ENCODE measurements around the gene PIK3AP1.
A peak's percentile ranks its signal among the peaks of the same experiment; 100 is the strongest.
"Not testable (repeated sequence)": the region's sequence is repeated elsewhere in the genome, so short reads cannot be mapped to it uniquely, and the experiment has no call there.

The PIK3AP1 gene

GRCh38 chr10:96720422-96721206 lies at the start of gene PIK3AP1:
Gene PIK3AP1, minus strand, starts transcription at chr10:96720514. Its CDS starts 120 bp downstream, at chr10:96720394.
- peak; percentile 27 to 35 for DNase-seq

- DNase-seq = no peak
Observed at GRCh38 chr10:96768136-96768535, 47.8 kb upstream of the PIK3AP1 start.

GRCh38 chr10:96767611-96768010 lies 47.3 kb upstream of the PIK3AP1 start:
- DNase-seq = no peak

- peak; percentile 71 to 76 for DNase-seq
Observed at GRCh38 chr10:96765406-96766240, 45.3 kb upstream of the PIK3AP1 start.

GRCh38 chr10:96764425-96765060 lies 44.2 kb upstream of the PIK3AP1 start:
- DNase-seq = no peak

- DNase-seq = no peak
Observed at GRCh38 chr10:96758423-96758822, 38.1 kb upstream of the PIK3AP1 start.

- no peak for DNase-seq
Observed at GRCh38 chr10:96756111-96756903, 36.0 kb upstream of the PIK3AP1 start.

GRCh38 chr10:96753956-96754355 lies 33.6 kb upstream of the PIK3AP1 start:
- DNase-seq = no peak

GRCh38 chr10:96752375-96752774 lies 32.1 kb upstream of the PIK3AP1 start:
- DNase-seq = no peak

GRCh38 chr10:96750316-96750715 lies 30.0 kb upstream of the PIK3AP1 start:
- not testable (repeated sequence) for DNase-seq

GRCh38 chr10:96747734-96748550 lies 27.6 kb upstream of the PIK3AP1 start:
- DNase-seq = no peak

- DNase-seq = no peak
Observed at GRCh38 chr10:96746503-96746902, 26.2 kb upstream of the PIK3AP1 start.

- DNase-seq = no peak
Observed at GRCh38 chr10:96745950-96746349, 25.6 kb upstream of the PIK3AP1 start.

- DNase-seq = no peak
Observed at GRCh38 chr10:96743988-96744585, 23.8 kb upstream of the PIK3AP1 start.

GRCh38 chr10:96741557-96741956 lies 21.2 kb upstream of the PIK3AP1 start:
- not testable (repeated sequence) for DNase-seq

- no peak for DNase-seq
Observed at GRCh38 chr10:96740579-96741281, 20.4 kb upstream of the PIK3AP1 start.

GRCh38 chr10:96740141-96740540 lies 19.8 kb upstream of the PIK3AP1 start:
- no peak for DNase-seq

- DNase-seq = not testable (repeated sequence)
Observed at GRCh38 chr10:96737307-96737902, 17.1 kb upstream of the PIK3AP1 start.

- DNase-seq = no peak
Observed at GRCh38 chr10:96724621-96725020, 4.3 kb upstream of the PIK3AP1 start.

GRCh38 chr10:96721207-96721572 lies 876 bp upstream of the PIK3AP1 start:
- DNase-seq = no peak
